C1 segment of cervical spinal cord (tissue), 14 donors: ENCODE results near the gene VPS8.

Experiments
- DNase-seq, 14 donors: peaks; one replicate each; lab custom pipeline; 2025; lab: John Stamatoyannopoulos, UW

Gene VPS8

GRCh38 chr3:184811999-184812661 lies at the start of gene VPS8:
VPS8 (plus strand) TSS chr3:184812166; CDS start chr3:184824633, 12,467 bp downstream.
- peak; percentile 72 to 96 (median 91) for DNase-seq

GRCh38 chr3:184764191-184764590 lies 47.8 kb upstream of the VPS8 start:
- DNase-seq = no peak

GRCh38 chr3:184765047-184765729 lies 46.8 kb upstream of the VPS8 start:
- DNase-seq = no peak

GRCh38 chr3:184765730-184766074 lies 46.3 kb upstream of the VPS8 start:
- peak in 4 of 14 donors; percentile 14 to 23 (median 18) for DNase-seq

GRCh38 chr3:184766555-184767261 lies 45.3 kb upstream of the VPS8 start:
- DNase-seq = no peak

- DNase-seq = no peak
These were observed 44.6 kb upstream of the VPS8 start for GRCh38 chr3:184767377-184767776.

GRCh38 chr3:184769382-184770170 lies 42.4 kb upstream of the VPS8 start:
- DNase-seq = no peak

- DNase-seq = no peak
These were observed 41.4 kb upstream of the VPS8 start for GRCh38 chr3:184770541-184770940.

- no peak for DNase-seq
These were observed 40.5 kb upstream of the VPS8 start for GRCh38 chr3:184771301-184772127.

- DNase-seq = no peak
These were observed 39.2 kb upstream of the VPS8 start for GRCh38 chr3:184772667-184773272.

- no peak for DNase-seq
These were observed 38.4 kb upstream of the VPS8 start for GRCh38 chr3:184773283-184774186.

- DNase-seq = no peak
These were observed 35.0 kb upstream of the VPS8 start for GRCh38 chr3:184776916-184777315.

- DNase-seq = peak in 12 of 14 donors; percentile 34 to 86 (median 57)
These were observed 34.2 kb upstream of the VPS8 start for GRCh38 chr3:184777566-184778356.

- DNase-seq = no peak
These were observed 33.3 kb upstream of the VPS8 start for GRCh38 chr3:184778426-184779332.

- no peak for DNase-seq
These were observed 30.9 kb upstream of the VPS8 start for GRCh38 chr3:184780981-184781515.

- no peak for DNase-seq
These were observed 30.2 kb upstream of the VPS8 start for GRCh38 chr3:184781801-184782200.

GRCh38 chr3:184783319-184783718 lies 28.6 kb upstream of the VPS8 start:
- no peak for DNase-seq
